Suprapubic skin (tissue), 4 donors: ENCODE measurements around the gene CLCN5.

ENCODE experiments used
- EP300 ChIP-seq: sonication (generic); formaldehyde crosslinking; IDR thresholded peaks from one replicate; pipeline ENCODE4 v1.6.1; 2017; ENCODE audit warnings: antibody characterized with exemption
- POLR2A ChIP-seq, 2 donors: fragments of 450-650 bp; IDR thresholded peaks; one replicate each; pipeline ENCODE4 v1.6.1; 2017; ENCODE audit warnings: antibody characterized with exemption in 2 of 2, mild to moderate bottlenecking in 2 of 2, moderate library complexity in 2 of 2
- POLR2AphosphoS5 ChIP-seq, 3 donors: sonication (generic); formaldehyde crosslinking; IDR thresholded peaks; one replicate each; pipeline ENCODE4 v1.6.1; 2017; ENCODE audit warnings: antibody characterized with exemption in 3 of 3
- TF ChIP-seq, protein P1 (sequence below), 2 donors: fragments of 200-600 bp in 1 of 2; fragments of 450-650 bp in 1 of 2; sonication (generic) in 1 of 2; IDR thresholded peaks; one replicate each; pipeline ENCODE4 v1.5.1; 2016 to 2019; ENCODE audit warnings: antibody characterized with exemption in 2 of 2, mild to moderate bottlenecking in 1 of 2, moderate library complexity in 1 of 2

DNA sequence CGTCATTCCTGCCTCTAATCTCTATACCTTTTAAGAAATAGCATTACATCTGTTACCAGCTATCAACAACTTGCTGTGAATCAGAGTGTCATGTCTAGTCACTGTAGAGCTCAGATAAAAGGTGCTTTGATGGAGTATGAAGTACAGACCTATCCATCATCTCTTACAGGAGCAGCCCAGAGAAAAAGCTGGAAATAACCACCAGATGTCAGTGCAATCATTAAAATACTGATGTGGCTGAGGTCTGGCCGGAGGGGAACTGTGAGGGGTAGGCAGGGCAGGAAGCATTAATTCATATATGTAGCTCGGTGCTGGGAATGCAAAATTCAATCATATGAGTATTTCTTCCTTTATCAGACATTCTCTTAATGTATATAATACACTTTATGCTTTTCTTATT is 177.8 kb downstream of the CLCN5 start:
- TF ChIP-seq, protein P1, sequence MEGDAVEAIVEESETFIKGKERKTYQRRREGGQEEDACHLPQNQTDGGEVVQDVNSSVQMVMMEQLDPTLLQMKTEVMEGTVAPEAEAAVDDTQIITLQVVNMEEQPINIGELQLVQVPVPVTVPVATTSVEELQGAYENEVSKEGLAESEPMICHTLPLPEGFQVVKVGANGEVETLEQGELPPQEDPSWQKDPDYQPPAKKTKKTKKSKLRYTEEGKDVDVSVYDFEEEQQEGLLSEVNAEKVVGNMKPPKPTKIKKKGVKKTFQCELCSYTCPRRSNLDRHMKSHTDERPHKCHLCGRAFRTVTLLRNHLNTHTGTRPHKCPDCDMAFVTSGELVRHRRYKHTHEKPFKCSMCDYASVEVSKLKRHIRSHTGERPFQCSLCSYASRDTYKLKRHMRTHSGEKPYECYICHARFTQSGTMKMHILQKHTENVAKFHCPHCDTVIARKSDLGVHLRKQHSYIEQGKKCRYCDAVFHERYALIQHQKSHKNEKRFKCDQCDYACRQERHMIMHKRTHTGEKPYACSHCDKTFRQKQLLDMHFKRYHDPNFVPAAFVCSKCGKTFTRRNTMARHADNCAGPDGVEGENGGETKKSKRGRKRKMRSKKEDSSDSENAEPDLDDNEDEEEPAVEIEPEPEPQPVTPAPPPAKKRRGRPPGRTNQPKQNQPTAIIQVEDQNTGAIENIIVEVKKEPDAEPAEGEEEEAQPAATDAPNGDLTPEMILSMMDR (IDR thresholded peaks at IDR 0.05) = no peak
- TF ChIP-seq POLR2A (IDR thresholded peaks at IDR 0.05) = no peak
- no peak for TF ChIP-seq EP300
- TF ChIP-seq POLR2AphosphoS5 (IDR thresholded peaks at IDR 0.05) = no peak
